ENCODE results near the gene C11orf52. TPM values are rescaled to one million over a fixed set of nuclear protein-coding genes. Genes with fewer than 3 reads are reported as not detected.

The C11orf52 gene
- total and polyA plus RNA-seq, 4 donors, result 4.2 to 10.9 (median 7.4) TPM

DNA sequence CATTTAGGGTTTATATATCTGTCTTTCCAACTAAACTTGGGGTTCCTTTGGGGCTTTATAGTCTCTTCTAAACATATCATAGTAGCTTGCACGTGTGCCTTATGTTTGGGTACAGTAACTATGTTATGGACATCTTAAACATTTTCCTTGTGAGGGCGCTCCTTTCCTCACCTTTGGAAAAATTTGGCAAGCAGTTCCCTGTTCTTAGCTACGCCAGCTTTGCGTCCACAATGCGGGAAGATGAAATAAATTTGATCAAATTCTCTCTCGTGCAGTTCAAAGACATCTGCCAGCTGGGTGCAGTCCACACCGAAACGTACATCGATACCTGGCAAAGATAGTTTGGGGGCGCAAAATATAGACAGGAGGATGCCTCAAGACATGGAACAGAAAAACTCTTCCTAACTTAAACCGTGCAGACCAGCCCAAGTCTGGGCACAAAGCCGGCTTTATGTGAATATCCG, 40.3 kb upstream of the C11orf52 start:
- Histone ChIP-seq H3K36me3 (ENCODE audit: control insufficient read depth in 4 of 4, insufficient read depth in 3 of 4, low read depth in 1 of 4, low read length in 3 of 4) (peaks cover 0 to 9% (median 1%) of the 10 kb centered on the region in 4 donors), H3K9me3 (ENCODE audit: control insufficient read depth in 4 of 4, low read length in 3 of 4) (no peaks in the 10 kb centered on the region), H3K4me1 (ENCODE audit: control insufficient read depth in 4 of 4, insufficient read depth in 4 of 4, low read length in 3 of 4) (peaks cover 0 to 7% (median 3%) of the 10 kb centered on the region in 4 donors), H3K27ac (ENCODE audit: low read depth in 1 of 2, low read length in 2 of 2) (peak overlapping the region; percentile 80 to 82), H3K9ac (ENCODE audit: low read depth in 1 of 2, low read length in 2 of 2) (peak overlapping the region; percentile 34 to 78), H3K27me3 (ENCODE audit: control insufficient read depth in 4 of 4, insufficient read depth in 4 of 4, low read length in 3 of 4) (no peaks in the 10 kb centered on the region), H3K4me3 (ENCODE audit: low read depth in 1 of 3, low read length in 3 of 3) (peak overlapping the region; percentile 53 to 77 (median 74))
- no peak for DNase-seq (ENCODE audit: low spot score)
- TF ChIP-seq, protein P1, sequence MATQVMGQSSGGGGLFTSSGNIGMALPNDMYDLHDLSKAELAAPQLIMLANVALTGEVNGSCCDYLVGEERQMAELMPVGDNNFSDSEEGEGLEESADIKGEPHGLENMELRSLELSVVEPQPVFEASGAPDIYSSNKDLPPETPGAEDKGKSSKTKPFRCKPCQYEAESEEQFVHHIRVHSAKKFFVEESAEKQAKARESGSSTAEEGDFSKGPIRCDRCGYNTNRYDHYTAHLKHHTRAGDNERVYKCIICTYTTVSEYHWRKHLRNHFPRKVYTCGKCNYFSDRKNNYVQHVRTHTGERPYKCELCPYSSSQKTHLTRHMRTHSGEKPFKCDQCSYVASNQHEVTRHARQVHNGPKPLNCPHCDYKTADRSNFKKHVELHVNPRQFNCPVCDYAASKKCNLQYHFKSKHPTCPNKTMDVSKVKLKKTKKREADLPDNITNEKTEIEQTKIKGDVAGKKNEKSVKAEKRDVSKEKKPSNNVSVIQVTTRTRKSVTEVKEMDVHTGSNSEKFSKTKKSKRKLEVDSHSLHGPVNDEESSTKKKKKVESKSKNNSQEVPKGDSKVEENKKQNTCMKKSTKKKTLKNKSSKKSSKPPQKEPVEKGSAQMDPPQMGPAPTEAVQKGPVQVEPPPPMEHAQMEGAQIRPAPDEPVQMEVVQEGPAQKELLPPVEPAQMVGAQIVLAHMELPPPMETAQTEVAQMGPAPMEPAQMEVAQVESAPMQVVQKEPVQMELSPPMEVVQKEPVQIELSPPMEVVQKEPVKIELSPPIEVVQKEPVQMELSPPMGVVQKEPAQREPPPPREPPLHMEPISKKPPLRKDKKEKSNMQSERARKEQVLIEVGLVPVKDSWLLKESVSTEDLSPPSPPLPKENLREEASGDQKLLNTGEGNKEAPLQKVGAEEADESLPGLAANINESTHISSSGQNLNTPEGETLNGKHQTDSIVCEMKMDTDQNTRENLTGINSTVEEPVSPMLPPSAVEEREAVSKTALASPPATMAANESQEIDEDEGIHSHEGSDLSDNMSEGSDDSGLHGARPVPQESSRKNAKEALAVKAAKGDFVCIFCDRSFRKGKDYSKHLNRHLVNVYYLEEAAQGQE (IDR thresholded peaks at IDR 0.05), result peak; percentile 37
- TF ChIP-seq GABPA (IDR thresholded peaks at IDR 0.05 in 1 of 2, conservative IDR thresholded peaks at IDR 0.05 in 1 of 2), result no peak
- under 1% methylated on average over 13 of the region's 13 CpGs for WGBS

DNA sequence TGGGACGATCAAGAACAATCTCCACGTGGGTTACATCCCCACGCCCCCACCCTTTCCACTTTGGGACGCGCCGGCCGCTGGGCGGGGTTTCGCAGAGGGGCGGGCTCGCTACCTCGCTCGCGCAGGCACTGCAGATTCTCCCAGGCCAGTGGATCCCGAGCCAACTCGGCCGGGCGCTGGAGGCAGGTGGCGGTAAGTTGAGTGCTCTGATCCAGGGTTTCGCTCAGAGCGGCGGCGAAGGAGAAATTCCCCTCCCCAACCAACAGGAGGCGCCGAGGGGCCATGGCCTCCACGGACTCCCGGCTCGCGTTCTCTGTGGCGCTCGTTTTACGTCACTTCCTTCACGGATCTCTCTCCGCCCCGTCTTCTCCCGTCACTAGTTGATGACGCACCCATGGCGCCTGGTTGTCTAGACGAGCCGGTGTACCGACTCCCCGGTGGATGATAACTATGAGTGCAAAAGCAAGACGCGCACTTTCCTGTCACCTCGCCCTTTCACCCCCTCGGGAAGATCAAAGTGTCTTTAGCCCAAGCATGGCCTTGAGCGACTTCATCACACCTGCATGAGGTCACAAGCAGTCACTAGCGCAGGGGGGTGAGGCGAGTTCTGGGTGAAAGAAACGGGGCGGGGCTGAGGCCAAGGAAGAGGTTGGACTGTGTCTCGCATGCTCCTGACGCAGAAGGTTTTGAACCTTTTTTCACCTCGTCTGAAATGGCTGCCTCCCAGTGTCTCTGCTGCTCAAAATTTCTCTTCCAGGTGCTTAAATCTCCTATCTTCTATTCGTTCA, 39.7 kb upstream of the C11orf52 start, which contains the start of the genes CFAP68 and FDXACB1:
TSS of gene CFAP68 (plus strand) at position 693 of the 788 bp plus-strand sequence. CDS start at position 713, 20 bp downstream.
TSS of gene FDXACB1 (minus strand) at position 317 of the 788 bp plus-strand sequence. CDS start at position 284, 33 bp downstream.
- peak; percentile 94 for DNase-seq (ENCODE audit: low spot score)
- peak within 1 kb of the TSS; percentile 34 to 96 for H3K9ac ChIP-seq (ENCODE audit: low read depth in 1 of 2, low read length in 2 of 2)
- TF ChIP-seq JUND (IDR thresholded peaks at IDR 0.05) (peak; percentile 75 to 93), EGR1 (IDR thresholded peaks at IDR 0.05; ENCODE audit: low read depth in 2 of 2) (no peak), HNF4A (conservative IDR thresholded peaks at IDR 0.05) (peak; percentile 26 to 63), GABPA (IDR thresholded peaks at IDR 0.05 in 1 of 2, conservative IDR thresholded peaks at IDR 0.05 in 1 of 2) (peak; percentile 84 to 95), SP1 (IDR thresholded peaks at IDR 0.05) (peak; percentile 82), RXRA (IDR thresholded peaks at IDR 0.05) (peak; percentile 75 to 95), YY1 (IDR thresholded peaks at IDR 0.05) (peak; percentile 96), FOXA2 (IDR thresholded peaks at IDR 0.05) (no peak), RAD21 (IDR thresholded peaks at IDR 0.05) (peak; percentile 93 to 95), NR2F2 (IDR thresholded peaks at IDR 0.05) (peak; percentile 56), TAF1 (conservative IDR thresholded peaks at IDR 0.05) (peak; percentile 36), HNF4G (IDR thresholded peaks at IDR 0.05) (no peak), FOXA1 (IDR thresholded peaks at IDR 0.05) (no peak)
- TF ChIP-seq, protein P2, sequence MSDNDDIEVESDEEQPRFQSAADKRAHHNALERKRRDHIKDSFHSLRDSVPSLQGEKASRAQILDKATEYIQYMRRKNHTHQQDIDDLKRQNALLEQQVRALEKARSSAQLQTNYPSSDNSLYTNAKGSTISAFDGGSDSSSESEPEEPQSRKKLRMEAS (IDR thresholded peaks at IDR 0.05), result peak; percentile 82
- TF ChIP-seq, protein P3, sequence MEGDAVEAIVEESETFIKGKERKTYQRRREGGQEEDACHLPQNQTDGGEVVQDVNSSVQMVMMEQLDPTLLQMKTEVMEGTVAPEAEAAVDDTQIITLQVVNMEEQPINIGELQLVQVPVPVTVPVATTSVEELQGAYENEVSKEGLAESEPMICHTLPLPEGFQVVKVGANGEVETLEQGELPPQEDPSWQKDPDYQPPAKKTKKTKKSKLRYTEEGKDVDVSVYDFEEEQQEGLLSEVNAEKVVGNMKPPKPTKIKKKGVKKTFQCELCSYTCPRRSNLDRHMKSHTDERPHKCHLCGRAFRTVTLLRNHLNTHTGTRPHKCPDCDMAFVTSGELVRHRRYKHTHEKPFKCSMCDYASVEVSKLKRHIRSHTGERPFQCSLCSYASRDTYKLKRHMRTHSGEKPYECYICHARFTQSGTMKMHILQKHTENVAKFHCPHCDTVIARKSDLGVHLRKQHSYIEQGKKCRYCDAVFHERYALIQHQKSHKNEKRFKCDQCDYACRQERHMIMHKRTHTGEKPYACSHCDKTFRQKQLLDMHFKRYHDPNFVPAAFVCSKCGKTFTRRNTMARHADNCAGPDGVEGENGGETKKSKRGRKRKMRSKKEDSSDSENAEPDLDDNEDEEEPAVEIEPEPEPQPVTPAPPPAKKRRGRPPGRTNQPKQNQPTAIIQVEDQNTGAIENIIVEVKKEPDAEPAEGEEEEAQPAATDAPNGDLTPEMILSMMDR (IDR thresholded peaks at IDR 0.05; ENCODE audit: low read depth, low read length, missing input control), result peak; percentile 98
- TF ChIP-seq, protein P4, sequence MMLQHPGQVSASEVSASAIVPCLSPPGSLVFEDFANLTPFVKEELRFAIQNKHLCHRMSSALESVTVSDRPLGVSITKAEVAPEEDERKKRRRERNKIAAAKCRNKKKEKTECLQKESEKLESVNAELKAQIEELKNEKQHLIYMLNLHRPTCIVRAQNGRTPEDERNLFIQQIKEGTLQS (IDR thresholded peaks at IDR 0.05), result peak; percentile 62
- TF ChIP-seq, protein P5, sequence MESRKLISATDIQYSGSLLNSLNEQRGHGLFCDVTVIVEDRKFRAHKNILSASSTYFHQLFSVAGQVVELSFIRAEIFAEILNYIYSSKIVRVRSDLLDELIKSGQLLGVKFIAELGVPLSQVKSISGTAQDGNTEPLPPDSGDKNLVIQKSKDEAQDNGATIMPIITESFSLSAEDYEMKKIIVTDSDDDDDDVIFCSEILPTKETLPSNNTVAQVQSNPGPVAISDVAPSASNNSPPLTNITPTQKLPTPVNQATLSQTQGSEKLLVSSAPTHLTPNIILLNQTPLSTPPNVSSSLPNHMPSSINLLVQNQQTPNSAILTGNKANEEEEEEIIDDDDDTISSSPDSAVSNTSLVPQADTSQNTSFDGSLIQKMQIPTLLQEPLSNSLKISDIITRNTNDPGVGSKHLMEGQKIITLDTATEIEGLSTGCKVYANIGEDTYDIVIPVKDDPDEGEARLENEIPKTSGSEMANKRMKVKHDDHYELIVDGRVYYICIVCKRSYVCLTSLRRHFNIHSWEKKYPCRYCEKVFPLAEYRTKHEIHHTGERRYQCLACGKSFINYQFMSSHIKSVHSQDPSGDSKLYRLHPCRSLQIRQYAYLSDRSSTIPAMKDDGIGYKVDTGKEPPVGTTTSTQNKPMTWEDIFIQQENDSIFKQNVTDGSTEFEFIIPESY (IDR thresholded peaks at IDR 0.05), result peak; percentile 20
- TF ChIP-seq, protein P1 (IDR thresholded peaks at IDR 0.05), result peak; percentile 61
- H3K4me1 ChIP-seq (ENCODE audit: control insufficient read depth in 4 of 4, insufficient read depth in 4 of 4, low read length in 3 of 4), result peaks cover 0 to 7% (median 3%) of the 10 kb centered on the region in 4 donors
- WGBS, result under 1% methylated on average over 55 of the region's 55 CpGs
- peak within 1 kb of the TSS; percentile 53 to 77 (median 74) for H3K4me3 ChIP-seq (ENCODE audit: low read depth in 1 of 3, low read length in 3 of 3)
- H3K27ac ChIP-seq (ENCODE audit: low read depth in 1 of 2, low read length in 2 of 2), result peak within 1 kb of the TSS; percentile 80 to 82
- H3K36me3 ChIP-seq (ENCODE audit: control insufficient read depth in 4 of 4, insufficient read depth in 3 of 4, low read depth in 1 of 4, low read length in 3 of 4), result peaks cover 0 to 13% (median 1%) of the 10 kb centered on the region in 4 donors
- H3K9me3 ChIP-seq (ENCODE audit: control insufficient read depth in 4 of 4, low read length in 3 of 4), result no peaks in the 10 kb centered on the region
- no peaks in the 10 kb centered on the region for H3K27me3 ChIP-seq (ENCODE audit: control insufficient read depth in 4 of 4, insufficient read depth in 4 of 4, low read length in 3 of 4)
